H1 (cell line): ENCODE measurements around the gene TGFB3. TPM values are rescaled to one million over a fixed set of nuclear protein-coding genes. Genes with fewer than 3 reads are reported as not detected.

ENCODE experiments used
- EGR1 ChIP-seq: IDR thresholded peaks from 2 replicates; pipeline ENCODE4 v1.6.1; 2011; ENCODE audit warnings: low read depth, low read length, borderline replicate concordance
- SP1 ChIP-seq: IDR thresholded peaks from 2 replicates; pipeline ENCODE4 v1.6.1; 2011; ENCODE audit warnings: low read depth, low read length
- TAF1 ChIP-seq: IDR thresholded peaks from 2 replicates; pipeline ENCODE4 v1.6.1; 2011; ENCODE audit warnings: mild to moderate bottlenecking, low read depth, low read length
- polyA plus RNA-seq, 7 experiments: library from polyadenylated mRNA; depleted of rRNA in 3 of 7; stranded (reverse) in 5 of 7; unstranded in 2 of 7; fragments of >200 nt in 5 of 7; fragments of 200-250 nt in 2 of 7; gene quantifications; 1 replicate in 5 of 7; 2 replicates in 1 of 7; 4 replicates in 1 of 7; pipeline versions ENCODE4 v1.2.1 to v1.2.3, GENCODE V29; 2011 to 2013; ENCODE audit warnings: missing spikeins in 2 of 7, mixed read lengths in 2 of 7
- total RNA-seq: library from RNA; stranded (reverse); fragmentation: NEBNext Ultra II Directional; extraction: Animal tissue kit (Norgen Biotek cat#: 25700); gene quantifications from 2 replicates; pipeline ENCODE4 v1.2.1, GENCODE V29; 2021
- TF ChIP-seq, protein P1 (sequence below): fragments of 300-600 bp; sonication (generic); IDR thresholded peaks from 2 replicates; pipeline ENCODE4 v1.7.1; 2012; ENCODE audit warnings: low read length, moderate library complexity, mild to moderate bottlenecking, inconsistent platforms; ENCODE audit not compliant: insufficient replicate concordance

TGFB3 gene
- total and polyA plus RNA-seq, 2 of the 8 experiments (the other 6 are each of a cell fraction or from before 2014, with no cell fraction given), result 0.65 to 0.86 TPM

- TF ChIP-seq, protein P1, sequence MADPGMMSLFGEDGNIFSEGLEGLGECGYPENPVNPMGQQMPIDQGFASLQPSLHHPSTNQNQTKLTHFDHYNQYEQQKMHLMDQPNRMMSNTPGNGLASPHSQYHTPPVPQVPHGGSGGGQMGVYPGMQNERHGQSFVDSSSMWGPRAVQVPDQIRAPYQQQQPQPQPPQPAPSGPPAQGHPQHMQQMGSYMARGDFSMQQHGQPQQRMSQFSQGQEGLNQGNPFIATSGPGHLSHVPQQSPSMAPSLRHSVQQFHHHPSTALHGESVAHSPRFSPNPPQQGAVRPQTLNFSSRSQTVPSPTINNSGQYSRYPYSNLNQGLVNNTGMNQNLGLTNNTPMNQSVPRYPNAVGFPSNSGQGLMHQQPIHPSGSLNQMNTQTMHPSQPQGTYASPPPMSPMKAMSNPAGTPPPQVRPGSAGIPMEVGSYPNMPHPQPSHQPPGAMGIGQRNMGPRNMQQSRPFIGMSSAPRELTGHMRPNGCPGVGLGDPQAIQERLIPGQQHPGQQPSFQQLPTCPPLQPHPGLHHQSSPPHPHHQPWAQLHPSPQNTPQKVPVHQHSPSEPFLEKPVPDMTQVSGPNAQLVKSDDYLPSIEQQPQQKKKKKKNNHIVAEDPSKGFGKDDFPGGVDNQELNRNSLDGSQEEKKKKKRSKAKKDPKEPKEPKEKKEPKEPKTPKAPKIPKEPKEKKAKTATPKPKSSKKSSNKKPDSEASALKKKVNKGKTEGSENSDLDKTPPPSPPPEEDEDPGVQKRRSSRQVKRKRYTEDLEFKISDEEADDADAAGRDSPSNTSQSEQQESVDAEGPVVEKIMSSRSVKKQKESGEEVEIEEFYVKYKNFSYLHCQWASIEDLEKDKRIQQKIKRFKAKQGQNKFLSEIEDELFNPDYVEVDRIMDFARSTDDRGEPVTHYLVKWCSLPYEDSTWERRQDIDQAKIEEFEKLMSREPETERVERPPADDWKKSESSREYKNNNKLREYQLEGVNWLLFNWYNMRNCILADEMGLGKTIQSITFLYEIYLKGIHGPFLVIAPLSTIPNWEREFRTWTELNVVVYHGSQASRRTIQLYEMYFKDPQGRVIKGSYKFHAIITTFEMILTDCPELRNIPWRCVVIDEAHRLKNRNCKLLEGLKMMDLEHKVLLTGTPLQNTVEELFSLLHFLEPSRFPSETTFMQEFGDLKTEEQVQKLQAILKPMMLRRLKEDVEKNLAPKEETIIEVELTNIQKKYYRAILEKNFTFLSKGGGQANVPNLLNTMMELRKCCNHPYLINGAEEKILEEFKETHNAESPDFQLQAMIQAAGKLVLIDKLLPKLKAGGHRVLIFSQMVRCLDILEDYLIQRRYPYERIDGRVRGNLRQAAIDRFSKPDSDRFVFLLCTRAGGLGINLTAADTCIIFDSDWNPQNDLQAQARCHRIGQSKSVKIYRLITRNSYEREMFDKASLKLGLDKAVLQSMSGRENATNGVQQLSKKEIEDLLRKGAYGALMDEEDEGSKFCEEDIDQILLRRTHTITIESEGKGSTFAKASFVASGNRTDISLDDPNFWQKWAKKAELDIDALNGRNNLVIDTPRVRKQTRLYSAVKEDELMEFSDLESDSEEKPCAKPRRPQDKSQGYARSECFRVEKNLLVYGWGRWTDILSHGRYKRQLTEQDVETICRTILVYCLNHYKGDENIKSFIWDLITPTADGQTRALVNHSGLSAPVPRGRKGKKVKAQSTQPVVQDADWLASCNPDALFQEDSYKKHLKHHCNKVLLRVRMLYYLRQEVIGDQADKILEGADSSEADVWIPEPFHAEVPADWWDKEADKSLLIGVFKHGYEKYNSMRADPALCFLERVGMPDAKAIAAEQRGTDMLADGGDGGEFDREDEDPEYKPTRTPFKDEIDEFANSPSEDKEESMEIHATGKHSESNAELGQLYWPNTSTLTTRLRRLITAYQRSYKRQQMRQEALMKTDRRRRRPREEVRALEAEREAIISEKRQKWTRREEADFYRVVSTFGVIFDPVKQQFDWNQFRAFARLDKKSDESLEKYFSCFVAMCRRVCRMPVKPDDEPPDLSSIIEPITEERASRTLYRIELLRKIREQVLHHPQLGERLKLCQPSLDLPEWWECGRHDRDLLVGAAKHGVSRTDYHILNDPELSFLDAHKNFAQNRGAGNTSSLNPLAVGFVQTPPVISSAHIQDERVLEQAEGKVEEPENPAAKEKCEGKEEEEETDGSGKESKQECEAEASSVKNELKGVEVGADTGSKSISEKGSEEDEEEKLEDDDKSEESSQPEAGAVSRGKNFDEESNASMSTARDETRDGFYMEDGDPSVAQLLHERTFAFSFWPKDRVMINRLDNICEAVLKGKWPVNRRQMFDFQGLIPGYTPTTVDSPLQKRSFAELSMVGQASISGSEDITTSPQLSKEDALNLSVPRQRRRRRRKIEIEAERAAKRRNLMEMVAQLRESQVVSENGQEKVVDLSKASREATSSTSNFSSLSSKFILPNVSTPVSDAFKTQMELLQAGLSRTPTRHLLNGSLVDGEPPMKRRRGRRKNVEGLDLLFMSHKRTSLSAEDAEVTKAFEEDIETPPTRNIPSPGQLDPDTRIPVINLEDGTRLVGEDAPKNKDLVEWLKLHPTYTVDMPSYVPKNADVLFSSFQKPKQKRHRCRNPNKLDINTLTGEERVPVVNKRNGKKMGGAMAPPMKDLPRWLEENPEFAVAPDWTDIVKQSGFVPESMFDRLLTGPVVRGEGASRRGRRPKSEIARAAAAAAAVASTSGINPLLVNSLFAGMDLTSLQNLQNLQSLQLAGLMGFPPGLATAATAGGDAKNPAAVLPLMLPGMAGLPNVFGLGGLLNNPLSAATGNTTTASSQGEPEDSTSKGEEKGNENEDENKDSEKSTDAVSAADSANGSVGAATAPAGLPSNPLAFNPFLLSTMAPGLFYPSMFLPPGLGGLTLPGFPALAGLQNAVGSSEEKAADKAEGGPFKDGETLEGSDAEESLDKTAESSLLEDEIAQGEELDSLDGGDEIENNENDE, result no peak
- TF ChIP-seq EGR1 (no peak), SP1 (no peak), TAF1 (no peak)
These were observed 24.5 kb upstream of the TGFB3 start (continued) for GRCh38 chr14:76006253-76006652.
